GM23248 (cell line): ENCODE data around the gene NELFB. TPM values are rescaled to one million over a fixed set of nuclear protein-coding genes. Genes with fewer than 3 reads are reported as not detected.

Experiments
- DNase-seq: peaks from one replicate; pipeline ENCODE4 v3.0.0-alpha.2; 2015
- H2AFZ ChIP-seq: fragments of 200-600 bp; sonication (generic); 2 replicates; pipeline ENCODE4 v1.6.1; 2016; ENCODE audit warnings: antibody characterized with exemption
- H3F3A ChIP-seq: fragments of 200-600 bp; sonication (generic); 2 replicates; pipeline ENCODE4 v1.6.1; 2016; ENCODE audit warnings: mild to moderate bottlenecking, antibody characterized with exemption, mixed run types; ENCODE audit not compliant: insufficient read depth
- H3K27ac ChIP-seq: fragments of 200-600 bp; sonication (generic); 2 replicates; pipeline ENCODE4 v1.5.1; 2016; ENCODE audit warnings: mild to moderate bottlenecking
- H3K27me3 ChIP-seq: fragments of 200-600 bp; sonication (generic); replicated peaks from 2 replicates; pipeline ENCODE4 v1.6.1; 2016; ENCODE audit warnings: mild to moderate bottlenecking; ENCODE audit not compliant: insufficient read depth
- H3K36me3 ChIP-seq: fragments of 200-600 bp; sonication (generic); 2 replicates; pipeline ENCODE4 v1.6.1; 2016; ENCODE audit warnings: low read depth, mild to moderate bottlenecking
- H3K4me1 ChIP-seq: fragments of 200-600 bp; sonication (generic); 2 replicates; pipeline ENCODE4 v1.6.1; 2016; ENCODE audit warnings: mild to moderate bottlenecking; ENCODE audit not compliant: insufficient read depth
- H3K4me2 ChIP-seq: fragments of 200-600 bp; sonication (generic); one replicate; pipeline ENCODE4 v1.6.1; 2016; ENCODE audit warnings: mild to moderate bottlenecking; ENCODE audit not compliant: unreplicated experiment
- H3K4me3 ChIP-seq: fragments of 200-600 bp; sonication (generic); 2 replicates; pipeline ENCODE4 v1.5.1; 2016; ENCODE audit warnings: mild to moderate bottlenecking
- H3K79me2 ChIP-seq: fragments of 200-600 bp; sonication (generic); 2 replicates; pipeline ENCODE4 v1.6.1; 2016; ENCODE audit warnings: mild to moderate bottlenecking; ENCODE audit not compliant: insufficient read depth
- H3K9ac ChIP-seq: fragments of 200-600 bp; sonication (generic); 2 replicates; pipeline ENCODE4 v1.6.1; 2016; ENCODE audit warnings: mild to moderate bottlenecking
- H3K9me2 ChIP-seq: fragments of 200-600 bp; sonication (generic); 2 replicates; pipeline ENCODE4 v1.6.1; 2016; ENCODE audit warnings: mixed run types, mild to moderate bottlenecking, moderate library complexity; ENCODE audit not compliant: insufficient read depth
- H3K9me3 ChIP-seq: fragments of 200-600 bp; sonication (generic); one replicate; pipeline ENCODE4 v1.6.1; 2017; ENCODE audit warnings: low read depth
- H4K20me1 ChIP-seq: fragments of 200-600 bp; sonication (generic); 2 replicates; pipeline ENCODE4 v1.6.0; 2016; ENCODE audit not compliant: insufficient read depth
- EZH2 ChIP-seq: fragments of 200-600 bp; sonication (generic); IDR thresholded peaks from 2 replicates; pipeline ENCODE4 v1.6.1; 2018; ENCODE audit warnings: antibody characterized with exemption, mild to moderate bottlenecking; ENCODE audit not compliant: insufficient read depth, poor library complexity, severe bottlenecking
- EZH2phosphoT487 ChIP-seq: fragments of 200-600 bp; sonication (generic); IDR thresholded peaks from 2 replicates; pipeline ENCODE4 v1.6.1; 2018; ENCODE audit warnings: antibody characterized with exemption, moderate library complexity, mild to moderate bottlenecking, low read depth; ENCODE audit not compliant: insufficient read depth
- WGBS, 2 experiments: methylation state at CpG; one replicate each; pipeline ENCODE4 v1.1.6; 2015 to 2017; ENCODE audit warnings: low lambda C conversion rate in 2 of 2, low coverage in 1 of 2; ENCODE audit errors: missing lambda C conversion rate in 2 of 2; 5-methylcytosine and 5-hydroxymethylcytosine counted together
- in situ Hi-C: fragments of 300-500 bp; cut with MboI; formaldehyde crosslinking; loops from 2 replicates; pipeline ENCODE4 v1.15.0; 2020
- polyA plus RNA-seq: library from polyadenylated mRNA; unstranded; fragments of >200 nt; fragmentation: Nextera tagmentation; extraction: Ambion mirVana; gene quantifications from 2 replicates; pipeline ENCODE4 v1.2.1, GENCODE V29; 2016
- total RNA-seq: library from RNA; depleted of rRNA; stranded (reverse); fragments of >200 nt; shearing (Covaris generic); gene quantifications from 2 replicates; pipeline ENCODE4 v1.2.3, GENCODE V29; 2014

NELFB gene
- total and polyA plus RNA-seq, 2 experiments from 2014 or later, result 34.4 to 65.0 TPM

GRCh38 chr9:137217276-137218211 lies 37.6 kb upstream of the NELFB start:
- no peaks in the 10 kb centered on the region for H3K9me3 ChIP-seq
- peak overlapping the region; percentile 17; the same call in 1 of the 2 replicates for H3K9ac ChIP-seq
- no peaks in the 10 kb centered on the region for H3K79me2 ChIP-seq
- peak overlapping the region; percentile 65 for H3K4me2 ChIP-seq
- H3K27me3 ChIP-seq, result no peaks in the 10 kb centered on the region
- no peaks in the 10 kb centered on the region for H3F3A ChIP-seq
- 29 to 38% methylated on average over 32 to 34 of the region's 36 CpGs for WGBS, 2 experiments
- no peaks in the 10 kb centered on the region for H4K20me1 ChIP-seq
- H3K4me1 ChIP-seq, result peaks cover 13% of the 10 kb centered on the region
- no peak overlapping the region for H2AFZ ChIP-seq
- DNase-seq, result peak; percentile 67
- no peaks in the 10 kb centered on the region for H3K9me2 ChIP-seq
- no peak overlapping the region for H3K27ac ChIP-seq
- no peaks in the 10 kb centered on the region for H3K36me3 ChIP-seq
- H3K4me3 ChIP-seq, result peak overlapping the region; percentile 46
- in situ Hi-C loops, result loop anchor here (10.0 kb wide), 1 partner anchor 93 kb away; no protein-coding TSS in a partner anchor
- TF ChIP-seq EZH2, result no peak
- no peak for TF ChIP-seq EZH2phosphoT487

DNA sequence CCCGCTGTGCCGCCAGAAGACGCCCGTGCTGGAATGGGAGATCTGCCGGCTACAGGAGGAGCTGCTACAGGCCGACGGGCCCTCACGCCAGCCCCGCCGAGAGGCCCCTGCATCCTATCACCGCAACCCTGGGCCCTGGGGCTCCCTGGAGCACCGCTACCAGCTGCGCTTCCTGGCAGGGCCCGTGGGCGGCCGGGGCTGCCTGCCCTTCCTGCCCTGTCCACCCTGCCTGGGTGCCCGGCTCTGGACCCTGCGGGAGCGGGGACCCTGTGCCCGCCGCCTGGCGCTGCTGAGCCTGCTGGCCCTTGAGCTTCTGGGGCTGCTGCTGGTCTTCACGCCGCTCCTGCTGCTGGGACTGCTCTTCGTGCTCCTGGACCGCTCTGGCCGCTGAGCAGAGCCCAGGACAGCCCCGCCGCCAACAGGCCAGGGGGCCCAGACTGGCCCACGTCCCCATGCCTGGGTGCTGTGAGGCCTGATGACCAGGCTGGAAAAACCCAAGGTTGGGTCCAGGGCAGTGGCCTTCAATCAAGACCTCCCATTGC lies 36.8 kb upstream of the NELFB start:
- Histone ChIP-seq H3K79me2 (no peaks in the 10 kb centered on the region), H3K36me3 (no peaks in the 10 kb centered on the region), H2AFZ (no peak overlapping the region), H3K4me3 (no peak overlapping the region), H3K9me2 (no peaks in the 10 kb centered on the region), H3K27me3 (no peaks in the 10 kb centered on the region), H4K20me1 (no peaks in the 10 kb centered on the region), H3K4me1 (peaks cover 13% of the 10 kb centered on the region), H3K9me3 (no peaks in the 10 kb centered on the region), H3K27ac (no peak overlapping the region), H3K4me2 (no peak overlapping the region), H3F3A (no peaks in the 10 kb centered on the region), H3K9ac (no peak overlapping the region)
- in situ Hi-C loops, result loop anchor here (10.0 kb wide), 1 partner anchor 93 kb away; no protein-coding TSS in a partner anchor
- WGBS, 2 experiments, result 85 to 89% methylated on average over 23 to 28 of the region's 30 CpGs
- no peak for DNase-seq
- no peak for TF ChIP-seq EZH2phosphoT487
- TF ChIP-seq EZH2, result no peak

- no peaks in the 10 kb centered on the region for H3K36me3 ChIP-seq
- in situ Hi-C loops, result loop anchor here (10.0 kb wide), 1 partner anchor 94 kb away; no protein-coding TSS in a partner anchor
- TF ChIP-seq EZH2 (no peak), EZH2phosphoT487 (no peak)
- no peaks in the 10 kb centered on the region for H3K9me2 ChIP-seq
- no peak overlapping the region for H2AFZ ChIP-seq
- no peaks in the 10 kb centered on the region for H3K27me3 ChIP-seq
- no peaks in the 10 kb centered on the region for H3K79me2 ChIP-seq
- H4K20me1 ChIP-seq, result no peaks in the 10 kb centered on the region
- no peaks in the 10 kb centered on the region for H3F3A ChIP-seq
- H3K9me3 ChIP-seq, result no peaks in the 10 kb centered on the region
- DNase-seq, result peak; percentile 53
- 75 to 85% methylated on average over 12 of the region's 12 CpGs for WGBS, 2 experiments
- no peak overlapping the region for H3K9ac ChIP-seq
- peaks cover 13% of the 10 kb centered on the region for H3K4me1 ChIP-seq
- no peak overlapping the region for H3K4me3 ChIP-seq
- no peak overlapping the region for H3K27ac ChIP-seq
- no peak overlapping the region for H3K4me2 ChIP-seq
These were observed 36.3 kb upstream of the NELFB start for GRCh38 chr9:137218754-137219271.

DNA sequence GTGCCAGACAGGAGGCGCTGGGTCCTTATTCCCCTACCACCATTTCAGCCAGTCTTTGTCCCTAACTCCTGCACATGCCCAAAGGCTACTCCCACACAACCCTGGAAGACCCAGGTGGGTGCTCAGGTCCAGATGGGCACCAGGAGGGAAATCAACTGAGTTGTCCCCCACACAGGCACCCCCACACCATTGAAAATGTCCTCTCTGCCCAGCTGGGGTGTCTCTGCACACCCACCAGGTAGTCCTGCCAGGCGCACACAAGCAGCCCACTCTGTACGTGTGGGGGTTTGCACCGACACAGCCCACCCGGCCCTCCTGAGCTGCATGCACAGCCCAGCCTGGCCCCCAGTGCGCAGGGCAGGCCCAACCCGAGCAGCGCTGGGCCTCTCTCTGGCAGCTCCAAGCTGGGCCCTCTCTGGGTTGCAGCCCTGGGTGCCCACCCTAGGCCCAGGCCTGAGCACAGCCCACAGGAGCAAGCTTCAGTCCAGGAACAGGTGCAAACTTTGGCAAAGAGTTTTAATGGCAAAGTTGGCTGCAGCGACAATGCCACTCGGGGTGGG lies 35.3 kb upstream of the NELFB start:
- Histone ChIP-seq H3F3A (no peaks in the 10 kb centered on the region), H3K27me3 (no peaks in the 10 kb centered on the region), H3K27ac (no peak overlapping the region), H3K9ac (no peak overlapping the region), H3K79me2 (no peaks in the 10 kb centered on the region), H3K9me3 (no peaks in the 10 kb centered on the region), H3K4me2 (no peak overlapping the region), H3K9me2 (no peaks in the 10 kb centered on the region), H3K36me3 (no peaks in the 10 kb centered on the region), H4K20me1 (no peaks in the 10 kb centered on the region), H3K4me3 (no peak overlapping the region), H2AFZ (no peak overlapping the region), H3K4me1 (peaks cover 16% of the 10 kb centered on the region)
- TF ChIP-seq EZH2phosphoT487 (no peak), EZH2 (no peak)
- WGBS, 2 experiments, result 95 to 98% methylated on average over 7 to 10 of the region's 10 CpGs
- DNase-seq, result no peak
- in situ Hi-C loops, result loop anchor here (10.0 kb wide), 1 partner anchor 95 kb away; no protein-coding TSS in a partner anchor
